Neural cell (in vitro differentiated cells): ENCODE measurements around the gene SCN10A. TPM values are rescaled to one million over a fixed set of nuclear protein-coding genes. Genes with fewer than 3 reads are reported as not detected.

Experiments used
- H2AFZ ChIP-seq: fragments of 200-600, 300-800 bp; sonication (generic), shearing (Covaris generic); 2 replicates; pipeline ENCODE4 v1.6.0; 2014; ENCODE audit warnings: low read depth, mild to moderate bottlenecking, antibody characterized with exemption, low read length, moderate library complexity
- H3F3A ChIP-seq: fragments of 200-600 bp; shearing (Covaris generic); 2 replicates; pipeline ENCODE4 v1.6.1; 2016; ENCODE audit warnings: mild to moderate bottlenecking, moderate library complexity, mixed read lengths, antibody characterized with exemption, low read length; ENCODE audit not compliant: insufficient read depth, poor library complexity, severe bottlenecking
- H3K27ac ChIP-seq: fragments of 200-600, 300-800 bp; sonication (generic), shearing (Covaris generic); 2 replicates; pipeline ENCODE4 v1.5.1; 2014; ENCODE audit warnings: mild to moderate bottlenecking, low read length, moderate library complexity
- H3K27me3 ChIP-seq: fragments of 300-800, 200-600 bp; sonication (generic), shearing (Covaris generic); 2 replicates; pipeline ENCODE4 v1.6.0; 2014; ENCODE audit warnings: mild to moderate bottlenecking, low read depth, low read length, moderate library complexity; ENCODE audit not compliant: insufficient read depth
- H3K36me3 ChIP-seq: fragments of 300-800, 200-600 bp; sonication (generic), shearing (Covaris generic); 2 replicates; pipeline ENCODE4 v1.5.1; 2014; ENCODE audit warnings: mild to moderate bottlenecking, antibody characterized with exemption, low read length, moderate library complexity; ENCODE audit not compliant: insufficient read depth
- H3K4me2 ChIP-seq: fragments of 300-800, 200-600 bp; sonication (generic), shearing (Covaris generic); 2 replicates; pipeline ENCODE4 v1.6.0; 2014; ENCODE audit warnings: mild to moderate bottlenecking, low read length
- H3K4me3 ChIP-seq: fragments of 300-800, 200-600 bp; sonication (generic), shearing (Covaris generic); 2 replicates; pipeline ENCODE4 v1.5.1; 2014; ENCODE audit warnings: mild to moderate bottlenecking, low read length, moderate library complexity
- H3K79me2 ChIP-seq: fragments of 200-600 bp; shearing (Covaris generic); replicated peaks from 2 replicates; pipeline ENCODE4 v1.6.0; 2014; ENCODE audit warnings: mild to moderate bottlenecking, low read length, moderate library complexity; ENCODE audit not compliant: insufficient read depth
- H3K9ac ChIP-seq: fragments of 300-800, 200-600 bp; sonication (generic), shearing (Covaris generic); 2 replicates; pipeline ENCODE4 v1.6.1; 2016; ENCODE audit warnings: mild to moderate bottlenecking, low read length, mixed read lengths
- H3K9me2 ChIP-seq: fragments of 200-600 bp; shearing (Covaris generic); 2 replicates; pipeline ENCODE4 v1.6.1; 2016; ENCODE audit warnings: mild to moderate bottlenecking, low read length, mixed read lengths; ENCODE audit not compliant: insufficient read depth
- H3K9me3 ChIP-seq: fragments of 200-600, 300-800 bp; sonication (generic), shearing (Covaris generic); 2 replicates; pipeline ENCODE4 v1.6.1; 2016; ENCODE audit warnings: mild to moderate bottlenecking, mixed run types, low read length, moderate library complexity, mixed read lengths
- H4K20me1 ChIP-seq: fragments of 200-600 bp; shearing (Covaris generic); 2 replicates; pipeline ENCODE4 v1.6.1; 2016; ENCODE audit warnings: mild to moderate bottlenecking, mixed run types; ENCODE audit not compliant: insufficient read depth
- EP300 ChIP-seq: fragments of 450-650 bp; conservative IDR thresholded peaks from 2 replicates; pipeline ENCODE4 v1.6.1; 2014; ENCODE audit warnings: antibody characterized with exemption, mild to moderate bottlenecking, moderate library complexity; ENCODE audit not compliant: poor library complexity, severe bottlenecking
- EZH2 ChIP-seq: fragments of 200-600, 300-800 bp; shearing (Covaris generic), sonication (generic); IDR thresholded peaks from 2 replicates; pipeline ENCODE4 v1.6.1; 2014; ENCODE audit warnings: antibody characterized with exemption, low read length, borderline replicate concordance, mild to moderate bottlenecking; ENCODE audit not compliant: insufficient read depth, poor library complexity, severe bottlenecking
- MXI1 ChIP-seq: fragments of 450-650 bp; conservative IDR thresholded peaks from 2 replicates; pipeline ENCODE4 v1.6.1; 2014; ENCODE audit warnings: antibody characterized with exemption, mild to moderate bottlenecking; ENCODE audit not compliant: poor library complexity, severe bottlenecking
- POLR2AphosphoS5 ChIP-seq: IDR thresholded peaks from 2 replicates; pipeline ENCODE4 v1.6.1; 2012
- RAD21 ChIP-seq: fragments of 450-650 bp; conservative IDR thresholded peaks from 2 replicates; pipeline ENCODE4 v1.6.1; 2014; ENCODE audit warnings: antibody characterized with exemption, mild to moderate bottlenecking, moderate library complexity
- SMC3 ChIP-seq: fragments of 450-650 bp; conservative IDR thresholded peaks from 2 replicates; pipeline ENCODE4 v1.6.1; 2014; ENCODE audit warnings: antibody characterized with exemption, mild to moderate bottlenecking, moderate library complexity; ENCODE audit not compliant: poor library complexity
- TAF1 ChIP-seq: IDR thresholded peaks from 2 replicates; pipeline ENCODE4 v1.6.1; 2012; ENCODE audit warnings: low read depth
- polyA plus RNA-seq: library from polyadenylated mRNA; depleted of rRNA; stranded (reverse); fragments of >200 nt; gene quantifications from 2 replicates; pipeline ENCODE4 v1.2.3, GENCODE V29; 2014
- TF ChIP-seq, protein P1 (sequence below): IDR thresholded peaks from 2 replicates; pipeline ENCODE4 v1.6.1; 2012; ENCODE audit warnings: borderline replicate concordance
- TF ChIP-seq, protein P2 (sequence below): fragments of 450-650 bp; IDR thresholded peaks from 2 replicates; pipeline ENCODE4 v1.5.1; 2014; ENCODE audit warnings: antibody characterized with exemption, mild to moderate bottlenecking, moderate library complexity; ENCODE audit not compliant: poor library complexity, severe bottlenecking

SCN10A gene
- polyA plus RNA-seq, 1 donor from 2014 or later: not detected

DNA sequence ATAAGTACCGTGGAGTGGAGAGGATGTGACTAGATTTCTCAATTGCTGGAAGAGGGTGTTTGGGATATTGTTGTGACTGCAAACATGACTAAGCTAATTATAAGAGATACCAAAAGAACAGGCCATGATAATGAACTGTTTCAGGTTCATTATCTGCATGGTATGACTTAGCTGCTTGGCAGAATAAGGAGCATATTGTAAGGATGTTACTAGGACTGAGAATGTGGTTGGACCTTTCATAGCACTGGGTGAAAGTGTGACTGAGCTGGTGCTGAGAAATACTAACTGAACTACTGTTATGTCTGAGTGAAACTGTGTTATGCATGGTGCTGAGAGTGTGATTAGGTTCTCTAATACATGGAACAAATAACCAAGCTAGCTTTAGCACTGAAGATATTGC, 11.0 kb downstream of the SCN10A start:
- peaks cover 12% of the 10 kb centered on the region for H3K27me3 ChIP-seq
- no peak overlapping the region for H3K9ac ChIP-seq
- no peak overlapping the region for H2AFZ ChIP-seq
- no peaks in the 10 kb centered on the region for H3K9me2 ChIP-seq
- no peak overlapping the region for H3K4me2 ChIP-seq
- no peak overlapping the region for H3K27ac ChIP-seq
- H3K4me3 ChIP-seq: no peak overlapping the region
- no peak for TF ChIP-seq MXI1
- no peak for TF ChIP-seq POLR2AphosphoS5
- no peak for TF ChIP-seq RAD21
- TF ChIP-seq, protein P1, sequence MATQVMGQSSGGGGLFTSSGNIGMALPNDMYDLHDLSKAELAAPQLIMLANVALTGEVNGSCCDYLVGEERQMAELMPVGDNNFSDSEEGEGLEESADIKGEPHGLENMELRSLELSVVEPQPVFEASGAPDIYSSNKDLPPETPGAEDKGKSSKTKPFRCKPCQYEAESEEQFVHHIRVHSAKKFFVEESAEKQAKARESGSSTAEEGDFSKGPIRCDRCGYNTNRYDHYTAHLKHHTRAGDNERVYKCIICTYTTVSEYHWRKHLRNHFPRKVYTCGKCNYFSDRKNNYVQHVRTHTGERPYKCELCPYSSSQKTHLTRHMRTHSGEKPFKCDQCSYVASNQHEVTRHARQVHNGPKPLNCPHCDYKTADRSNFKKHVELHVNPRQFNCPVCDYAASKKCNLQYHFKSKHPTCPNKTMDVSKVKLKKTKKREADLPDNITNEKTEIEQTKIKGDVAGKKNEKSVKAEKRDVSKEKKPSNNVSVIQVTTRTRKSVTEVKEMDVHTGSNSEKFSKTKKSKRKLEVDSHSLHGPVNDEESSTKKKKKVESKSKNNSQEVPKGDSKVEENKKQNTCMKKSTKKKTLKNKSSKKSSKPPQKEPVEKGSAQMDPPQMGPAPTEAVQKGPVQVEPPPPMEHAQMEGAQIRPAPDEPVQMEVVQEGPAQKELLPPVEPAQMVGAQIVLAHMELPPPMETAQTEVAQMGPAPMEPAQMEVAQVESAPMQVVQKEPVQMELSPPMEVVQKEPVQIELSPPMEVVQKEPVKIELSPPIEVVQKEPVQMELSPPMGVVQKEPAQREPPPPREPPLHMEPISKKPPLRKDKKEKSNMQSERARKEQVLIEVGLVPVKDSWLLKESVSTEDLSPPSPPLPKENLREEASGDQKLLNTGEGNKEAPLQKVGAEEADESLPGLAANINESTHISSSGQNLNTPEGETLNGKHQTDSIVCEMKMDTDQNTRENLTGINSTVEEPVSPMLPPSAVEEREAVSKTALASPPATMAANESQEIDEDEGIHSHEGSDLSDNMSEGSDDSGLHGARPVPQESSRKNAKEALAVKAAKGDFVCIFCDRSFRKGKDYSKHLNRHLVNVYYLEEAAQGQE: no peak
- TF ChIP-seq, protein P2, sequence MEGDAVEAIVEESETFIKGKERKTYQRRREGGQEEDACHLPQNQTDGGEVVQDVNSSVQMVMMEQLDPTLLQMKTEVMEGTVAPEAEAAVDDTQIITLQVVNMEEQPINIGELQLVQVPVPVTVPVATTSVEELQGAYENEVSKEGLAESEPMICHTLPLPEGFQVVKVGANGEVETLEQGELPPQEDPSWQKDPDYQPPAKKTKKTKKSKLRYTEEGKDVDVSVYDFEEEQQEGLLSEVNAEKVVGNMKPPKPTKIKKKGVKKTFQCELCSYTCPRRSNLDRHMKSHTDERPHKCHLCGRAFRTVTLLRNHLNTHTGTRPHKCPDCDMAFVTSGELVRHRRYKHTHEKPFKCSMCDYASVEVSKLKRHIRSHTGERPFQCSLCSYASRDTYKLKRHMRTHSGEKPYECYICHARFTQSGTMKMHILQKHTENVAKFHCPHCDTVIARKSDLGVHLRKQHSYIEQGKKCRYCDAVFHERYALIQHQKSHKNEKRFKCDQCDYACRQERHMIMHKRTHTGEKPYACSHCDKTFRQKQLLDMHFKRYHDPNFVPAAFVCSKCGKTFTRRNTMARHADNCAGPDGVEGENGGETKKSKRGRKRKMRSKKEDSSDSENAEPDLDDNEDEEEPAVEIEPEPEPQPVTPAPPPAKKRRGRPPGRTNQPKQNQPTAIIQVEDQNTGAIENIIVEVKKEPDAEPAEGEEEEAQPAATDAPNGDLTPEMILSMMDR: no peak
- TF ChIP-seq EP300: no peak
- no peak for TF ChIP-seq TAF1
- no peaks in the 10 kb centered on the region for H3F3A ChIP-seq
- no peaks in the 10 kb centered on the region for H3K9me3 ChIP-seq
- no peaks in the 10 kb centered on the region for H3K36me3 ChIP-seq
- H4K20me1 ChIP-seq: no peaks in the 10 kb centered on the region
- H3K79me2 ChIP-seq: no peaks in the 10 kb centered on the region

DNA sequence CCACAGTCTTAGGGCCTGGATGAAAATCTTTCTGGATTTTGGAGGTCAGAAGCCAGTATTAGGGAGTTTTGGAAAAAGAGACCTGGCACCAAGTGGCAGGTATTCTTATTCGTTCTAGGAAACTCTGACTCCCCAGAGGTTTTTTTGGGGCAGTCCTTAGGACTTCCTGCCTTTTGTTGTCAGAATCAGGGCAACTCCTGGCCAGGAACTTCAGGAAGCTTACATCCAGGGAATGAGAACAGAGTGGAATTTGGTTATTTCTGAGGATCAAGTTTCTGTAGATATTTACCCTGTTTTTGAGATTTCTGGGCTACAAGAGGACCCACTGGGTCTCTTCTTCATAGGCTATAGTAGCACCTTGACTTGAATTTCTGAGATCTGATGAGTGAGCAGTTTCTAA, 15.5 kb downstream of the SCN10A start:
- no peaks in the 10 kb centered on the region for H3K9me2 ChIP-seq
- H3K79me2 ChIP-seq: no peaks in the 10 kb centered on the region
- no peak overlapping the region for H3K27ac ChIP-seq
- H3K36me3 ChIP-seq: no peaks in the 10 kb centered on the region
- H2AFZ ChIP-seq: no peak overlapping the region
- no peaks in the 10 kb centered on the region for H3K9me3 ChIP-seq
- peaks cover 11% of the 10 kb centered on the region for H3K27me3 ChIP-seq
- H3K4me2 ChIP-seq: no peak overlapping the region
- no peak overlapping the region for H3K4me3 ChIP-seq
- no peaks in the 10 kb centered on the region for H4K20me1 ChIP-seq
- TF ChIP-seq TAF1 (no peak), POLR2AphosphoS5 (no peak), RAD21 (no peak), SMC3 (no peak), EZH2 (no peak), EP300 (no peak), MXI1 (no peak)
- TF ChIP-seq, protein P2: no peak
- TF ChIP-seq, protein P1: no peak
- no peaks in the 10 kb centered on the region for H3F3A ChIP-seq
- no peak overlapping the region for H3K9ac ChIP-seq
